GM18498 (cell line): Measurements from ENCODE around the gene NAA40.
"Not testable (repeated sequence)": the region's sequence is repeated elsewhere in the genome, so short reads cannot be mapped to it uniquely, and the experiment has no call there.

Experiments used
- ATAC-seq: cut with Tn5 transposase; IDR thresholded peaks from one replicate; pipeline ENCODE4 v1.9.1; 2021; ENCODE audit warnings: mild to moderate bottlenecking, moderate library complexity; ENCODE audit not compliant: unreplicated experiment

NAA40 gene

DNA sequence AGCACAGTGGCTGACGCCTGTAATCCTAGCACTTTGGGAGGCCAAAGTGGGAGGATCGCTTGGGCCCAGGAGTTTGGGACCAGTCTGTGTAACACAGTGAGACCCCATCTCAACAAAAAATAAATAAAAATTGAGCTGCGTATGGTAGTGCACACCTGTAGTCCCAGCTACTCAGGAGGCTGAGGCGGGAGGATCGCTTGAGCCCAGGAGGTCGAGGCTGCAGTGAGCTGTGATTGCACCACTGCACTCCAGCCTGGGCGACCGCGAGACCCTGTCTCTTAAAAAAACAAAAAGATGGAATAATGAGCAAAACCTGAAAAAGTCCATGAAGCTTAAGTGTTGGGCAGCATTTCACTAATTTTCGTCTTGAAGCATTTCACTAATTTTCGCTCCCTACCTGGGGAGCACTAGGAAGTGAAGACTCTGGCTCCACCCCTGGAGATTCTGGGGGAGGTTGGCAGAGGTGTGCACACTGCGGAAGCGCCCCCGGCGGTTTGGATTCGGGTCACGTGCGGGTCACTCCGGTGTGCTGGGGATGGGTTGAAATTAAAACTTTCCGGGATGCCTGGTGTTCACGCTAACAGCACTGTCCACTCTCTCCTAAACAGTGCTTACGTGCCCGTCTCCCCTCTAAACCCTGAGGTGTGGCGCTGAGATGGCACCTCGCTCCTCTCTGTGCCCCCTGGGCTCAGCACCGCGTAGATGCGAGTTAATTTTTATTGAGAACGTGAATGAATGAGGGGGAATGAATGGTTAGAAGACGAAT, 906 bp upstream of the NAA40 start:
- ATAC-seq: peak; percentile 16

DNA sequence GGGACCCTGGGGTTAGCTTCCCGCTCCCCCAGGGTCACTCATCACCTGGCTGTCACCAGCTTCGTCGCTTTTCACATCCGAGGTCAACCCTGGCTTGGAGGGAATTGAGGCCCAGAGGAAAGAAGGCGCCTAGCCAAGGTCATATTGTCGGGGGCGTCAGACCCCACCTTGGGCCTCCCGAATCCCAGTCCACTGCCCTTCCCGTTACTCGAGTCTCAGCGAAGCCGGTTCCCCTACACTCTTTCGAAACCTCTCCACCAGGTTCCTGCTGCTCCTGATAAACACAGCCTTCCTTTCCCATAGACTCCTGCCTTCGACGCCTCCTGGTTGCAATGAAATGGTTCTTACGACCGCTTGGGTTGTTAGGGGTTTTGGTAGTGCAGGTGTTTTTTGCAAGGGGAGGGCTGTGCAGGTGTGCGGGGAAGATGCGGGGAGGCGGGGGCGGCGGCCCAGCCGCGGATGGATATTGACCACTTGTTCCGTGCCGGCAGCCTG, 642 bp downstream of the NAA40 start:
- no peak for ATAC-seq

DNA sequence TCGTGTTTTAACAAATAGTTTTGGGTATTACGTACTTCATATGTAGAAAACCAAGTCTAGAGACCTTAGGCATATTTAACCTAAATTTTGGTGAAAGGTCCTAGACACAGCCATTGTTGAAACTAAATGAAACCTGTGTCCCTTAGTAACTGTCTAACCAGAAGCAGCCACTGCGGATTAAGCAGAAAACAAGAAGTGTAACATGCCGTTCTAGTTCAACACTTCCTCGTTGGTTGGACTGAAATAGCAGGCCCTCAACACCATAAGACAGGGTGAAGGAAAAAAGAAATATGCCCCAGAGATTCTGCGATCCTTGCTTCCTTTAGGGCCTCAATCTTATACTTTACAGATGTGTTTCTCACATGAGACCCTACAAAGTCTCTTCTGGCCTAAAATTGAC, 2.0 kb downstream of the NAA40 start:
- no peak for ATAC-seq

DNA sequence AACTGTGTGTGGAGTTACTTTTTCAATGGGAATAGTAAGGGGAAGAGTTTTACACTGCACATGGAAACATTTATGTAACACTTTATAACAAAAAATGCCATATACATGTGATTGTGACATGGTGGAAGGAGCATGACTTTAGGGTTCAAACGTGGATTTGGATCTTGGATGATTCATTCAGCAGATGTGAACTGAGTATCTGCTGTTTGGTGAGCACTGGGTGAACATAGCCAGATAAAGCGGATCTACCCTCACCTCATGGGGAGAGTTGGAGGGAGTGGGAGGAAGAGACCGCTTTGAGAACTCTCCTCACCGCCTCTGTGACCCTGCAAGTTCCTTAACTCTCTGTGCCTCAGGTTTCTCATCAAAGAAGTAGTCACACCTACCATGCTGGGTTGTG, 3.1 kb downstream of the NAA40 start:
- no peak for ATAC-seq

DNA sequence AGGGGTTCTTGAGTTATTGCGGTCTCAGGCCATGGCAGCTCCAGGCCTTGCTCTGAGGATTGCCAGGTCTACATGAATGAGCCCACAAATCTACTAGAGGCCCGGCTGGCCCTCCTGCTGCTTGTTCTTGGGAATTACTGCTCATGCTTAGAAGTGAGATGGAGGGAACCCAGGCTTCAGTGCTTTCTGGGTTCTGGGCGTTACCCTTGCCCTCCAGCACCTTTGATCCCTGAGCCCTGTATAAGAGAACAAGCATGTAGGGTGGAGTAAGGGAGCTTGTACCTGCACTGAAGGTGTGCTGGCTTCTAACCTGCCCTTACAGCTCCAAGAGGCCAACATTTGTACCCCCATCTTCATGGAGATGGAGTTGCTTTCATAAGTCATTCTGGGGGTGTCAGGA, 4.0 kb downstream of the NAA40 start:
- no peak for ATAC-seq

DNA sequence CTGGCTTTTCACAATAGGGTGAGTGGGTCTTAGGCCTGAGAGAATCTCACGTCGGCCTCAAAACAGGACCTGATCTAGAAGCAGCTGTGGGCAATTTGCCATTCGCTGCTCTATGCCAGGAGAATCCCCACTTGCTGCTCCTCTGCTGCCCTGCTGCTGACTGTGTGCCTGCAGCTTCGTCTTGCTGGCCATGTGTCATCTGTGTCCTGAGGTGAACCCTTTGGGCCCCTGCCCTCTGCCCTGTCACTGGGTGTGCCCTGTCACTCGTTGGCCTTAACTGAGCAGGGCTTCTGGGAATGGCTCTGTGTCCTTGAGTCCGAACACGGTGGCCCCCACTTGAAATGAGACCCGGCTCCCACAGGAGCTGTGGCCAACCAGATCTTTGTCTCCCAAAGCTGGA, 6.2 kb downstream of the NAA40 start:
- ATAC-seq: no peak

DNA sequence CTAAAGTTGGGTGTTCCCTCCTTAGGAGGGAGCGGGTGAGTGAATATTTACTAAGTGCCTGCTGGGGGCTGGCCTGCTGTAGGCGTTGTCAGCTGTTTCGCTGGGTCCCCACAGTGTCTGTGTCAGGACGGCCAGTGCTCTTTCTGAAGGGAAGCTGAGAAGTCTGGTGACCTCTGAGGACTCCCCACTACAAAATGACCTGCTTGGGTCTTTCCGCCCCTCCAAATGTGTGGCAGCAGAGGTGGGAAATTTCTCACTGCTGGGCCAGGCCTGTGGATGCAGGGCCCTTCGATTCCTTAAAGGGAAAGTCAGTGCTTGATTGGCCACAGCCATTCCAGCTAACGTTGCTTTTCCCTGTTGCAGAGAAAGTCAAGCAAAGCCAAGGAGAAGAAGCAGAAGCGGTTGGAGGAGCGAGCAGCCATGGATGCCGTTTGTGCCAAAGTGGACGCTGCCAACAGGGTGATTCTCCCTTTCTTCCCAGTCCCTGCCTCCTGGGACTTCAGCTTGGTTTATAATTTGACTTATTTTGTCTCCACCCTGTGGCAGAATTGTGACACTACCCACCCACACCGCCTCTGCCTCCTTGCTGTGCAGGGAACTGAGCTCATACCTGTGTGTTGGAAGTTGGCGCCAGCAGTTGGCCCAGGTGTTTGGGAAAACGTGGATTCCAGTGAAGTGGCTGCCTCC, 6.8 kb downstream of the NAA40 start:
- no peak for ATAC-seq

DNA sequence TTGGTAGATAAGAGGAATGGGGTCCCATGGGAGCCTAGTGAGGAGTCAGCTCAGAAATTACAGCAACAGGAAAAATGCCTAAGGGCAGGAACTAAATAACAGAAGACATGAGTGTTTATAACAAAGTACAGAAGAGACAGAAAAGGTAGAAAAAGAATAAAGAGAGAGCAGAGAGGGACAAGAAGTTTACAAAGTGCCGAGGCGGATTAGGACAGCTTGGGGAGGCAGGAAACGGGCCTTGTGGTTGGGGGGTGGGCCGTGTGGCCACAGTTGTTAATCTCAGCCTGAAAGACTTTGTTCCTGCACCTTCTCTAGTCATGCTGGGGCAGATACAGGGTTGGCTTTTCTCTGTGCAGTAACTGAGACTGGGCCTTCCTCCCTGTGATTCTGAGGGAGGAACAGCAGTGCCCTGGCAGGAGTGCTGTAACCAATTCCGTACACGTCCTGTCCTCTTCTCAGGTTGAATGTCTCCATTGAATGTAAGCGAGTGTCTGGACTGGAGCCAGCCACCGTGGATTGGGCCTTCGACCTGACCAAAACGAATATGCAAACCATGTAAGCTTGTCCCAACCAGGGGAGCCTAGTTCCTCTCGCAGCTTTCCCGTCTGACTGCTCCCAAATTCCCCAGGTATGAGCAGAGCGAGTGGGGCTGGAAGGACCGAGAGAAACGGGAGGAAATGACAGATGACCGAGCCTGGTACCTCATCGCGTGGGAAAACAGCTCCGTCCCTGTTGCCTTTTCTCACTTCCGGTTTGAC, 13.2 kb downstream of the NAA40 start:
- no peak for ATAC-seq

DNA sequence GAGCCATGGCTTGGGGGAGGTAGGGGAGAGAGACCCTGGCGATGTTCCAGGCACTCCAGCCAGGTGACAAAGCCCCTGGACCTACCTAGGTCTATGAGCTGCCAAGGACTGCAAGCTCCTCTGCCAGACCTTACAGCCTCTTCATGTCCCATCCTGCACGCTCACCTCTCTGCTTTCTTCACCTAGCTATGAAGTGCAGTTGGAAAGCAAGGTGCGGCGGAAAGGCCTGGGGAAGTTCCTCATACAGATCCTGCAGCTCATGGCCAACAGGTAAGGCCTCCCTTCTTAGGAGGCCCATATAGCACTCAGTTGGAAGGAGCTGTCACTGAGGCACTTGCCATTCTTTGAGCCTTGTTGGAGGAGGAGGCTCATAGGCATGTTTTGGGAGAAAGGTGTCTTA, 13.8 kb downstream of the NAA40 start:
- no peak for ATAC-seq

DNA sequence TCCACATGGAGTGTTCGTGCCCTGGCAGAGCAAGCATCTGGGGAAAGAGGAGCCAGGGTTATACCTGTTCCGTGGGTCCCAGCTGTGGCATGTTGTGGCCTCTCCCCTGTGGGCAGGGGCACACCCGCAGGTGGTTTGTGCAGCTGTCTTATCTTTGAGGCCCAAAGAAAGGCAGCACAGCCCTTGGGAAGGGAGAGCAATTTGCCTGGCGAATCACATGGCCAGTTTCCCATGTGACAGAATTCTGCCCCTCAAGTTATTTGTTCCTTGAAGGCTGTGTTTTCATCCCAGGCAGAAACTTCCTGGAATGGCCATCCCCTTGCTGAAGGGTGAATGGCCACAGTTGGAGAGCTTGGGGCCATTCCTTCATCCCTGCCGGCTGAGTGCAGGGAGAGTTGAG, 19.2 kb downstream of the NAA40 start:
- no peak for ATAC-seq

DNA sequence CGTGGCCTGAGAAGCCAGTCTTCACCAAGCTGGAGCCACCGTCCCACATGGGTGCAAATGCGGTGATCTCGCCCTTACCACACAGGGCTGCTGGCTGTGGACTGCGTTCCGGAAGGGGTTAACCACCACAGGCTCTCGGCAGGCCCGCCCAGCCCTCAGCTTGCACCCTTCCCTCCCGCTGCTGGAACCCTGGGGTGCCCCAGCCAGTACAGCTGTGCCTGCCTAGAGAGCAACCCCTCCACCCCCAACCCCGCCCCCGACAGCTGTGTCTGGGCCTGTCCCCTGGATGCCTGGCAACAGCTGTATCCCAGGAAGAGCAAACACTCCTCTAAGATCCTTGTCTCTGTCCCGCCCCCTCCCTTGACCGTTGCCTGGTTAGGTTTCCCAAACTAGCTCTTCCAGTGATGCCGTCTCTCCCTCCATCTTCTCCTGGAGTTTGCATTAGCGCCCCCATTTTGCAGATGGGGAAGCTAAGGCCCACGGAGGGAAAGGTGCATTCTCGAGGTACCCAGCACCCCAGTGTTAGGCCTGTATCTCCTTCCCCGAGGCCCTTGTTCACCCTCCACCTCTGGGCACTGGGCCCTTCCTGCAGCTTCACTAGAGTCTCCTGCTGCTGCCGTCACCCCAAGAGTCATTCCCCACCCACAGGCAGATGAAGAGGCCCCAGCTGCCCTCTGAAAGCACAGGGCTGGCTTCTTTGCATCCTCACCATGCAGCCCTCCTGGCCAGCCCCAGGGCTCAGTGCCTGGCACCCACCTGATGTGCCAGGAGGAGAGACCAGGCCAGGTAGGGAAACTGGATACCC, 23.0 kb downstream of the NAA40 start:
- no peak for ATAC-seq

DNA sequence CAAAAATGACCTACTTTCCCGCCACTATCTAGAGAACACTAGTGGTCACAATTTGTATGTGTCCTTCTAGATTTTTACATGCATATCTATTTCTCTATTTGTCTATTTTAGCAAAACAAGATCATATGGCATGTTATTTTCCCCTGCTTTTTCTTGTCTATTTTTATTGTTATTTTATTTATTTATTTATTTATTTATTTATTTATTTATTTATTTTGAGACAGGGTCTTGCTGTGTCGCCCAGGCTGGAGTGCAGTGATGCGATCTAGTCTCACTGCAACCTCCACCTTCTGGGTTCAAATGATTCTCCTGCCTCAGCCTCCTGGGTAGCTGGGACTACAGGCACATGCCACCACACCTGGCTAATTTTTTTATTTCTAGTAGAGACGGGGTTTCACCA, 25.1 kb downstream of the NAA40 start:
- not testable (repeated sequence) for ATAC-seq

DNA sequence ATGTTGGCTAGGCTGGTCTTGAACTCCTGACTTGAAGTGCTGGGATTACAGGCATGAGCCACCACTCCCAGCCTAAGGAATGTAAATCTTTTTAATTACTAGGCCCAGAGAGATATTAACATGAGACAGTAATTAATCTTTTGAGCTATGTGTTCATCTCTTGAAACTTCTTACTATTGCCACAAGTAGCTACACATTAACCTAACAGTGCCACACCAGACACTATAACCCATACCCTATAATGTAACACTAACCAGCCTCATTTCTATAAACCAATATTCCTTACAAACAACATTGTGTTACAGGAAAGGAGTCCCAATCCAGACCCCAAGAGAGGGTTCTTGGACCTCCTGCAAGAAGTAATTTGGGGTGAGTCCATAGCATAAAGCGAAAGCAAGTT, 27.6 kb downstream of the NAA40 start:
- no peak for ATAC-seq

DNA sequence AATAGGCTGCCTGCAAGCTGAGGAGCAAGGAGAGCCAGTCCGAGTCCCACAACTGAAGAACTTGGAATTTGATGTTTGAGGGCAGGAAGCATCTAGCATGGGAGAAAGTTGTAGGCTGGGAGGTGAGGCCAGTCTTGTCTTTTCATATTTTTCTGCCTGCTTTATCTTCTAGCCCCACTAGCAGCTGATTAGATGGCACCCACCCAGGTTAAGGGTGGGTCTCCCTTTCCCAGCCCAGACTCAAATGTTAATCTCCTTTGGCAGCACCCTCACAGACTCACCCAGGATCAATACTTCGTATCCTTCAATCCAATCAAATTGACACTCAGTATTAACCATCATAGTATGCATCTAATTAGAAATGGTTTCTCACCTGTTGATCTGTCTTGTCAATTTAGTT, 30.7 kb downstream of the NAA40 start:
- ATAC-seq: no peak

DNA sequence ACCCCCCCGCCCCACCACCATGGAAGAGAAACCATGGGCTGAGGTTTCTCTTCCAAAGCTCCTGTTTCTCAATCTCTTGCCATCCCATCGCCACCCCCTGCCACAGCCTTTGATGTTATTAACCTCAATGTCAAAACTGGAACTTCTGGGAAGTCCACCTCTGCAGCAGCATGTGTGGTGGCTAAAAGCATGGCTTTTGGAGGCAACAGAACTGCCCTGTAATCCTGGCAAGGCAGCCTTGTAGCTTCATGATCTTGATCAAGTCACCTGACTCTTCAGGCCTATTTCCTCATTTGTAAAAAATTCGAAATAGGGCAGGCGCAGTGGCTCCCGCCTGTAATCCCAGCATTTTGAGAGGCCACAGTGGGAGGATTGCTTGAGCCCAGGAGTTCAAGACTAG, 32.1 kb downstream of the NAA40 start:
- no peak for ATAC-seq

DNA sequence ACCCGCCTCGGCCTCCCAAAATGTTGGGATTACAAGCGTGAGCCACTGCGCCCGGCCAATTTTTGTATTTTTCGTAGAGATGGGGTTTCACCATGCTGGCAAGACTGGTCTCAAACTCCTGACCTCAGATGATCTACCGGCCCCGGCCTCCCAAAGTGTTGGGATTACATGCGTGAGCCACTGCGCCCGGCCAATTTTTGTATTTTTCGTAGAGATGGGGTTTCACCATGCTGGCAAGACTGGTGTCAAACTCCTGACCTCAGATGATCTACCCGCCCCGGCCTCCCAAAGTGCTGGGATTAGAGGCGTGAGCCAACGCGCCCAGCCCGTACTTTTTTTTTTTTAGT, 35.1 kb downstream of the NAA40 start:
- ATAC-seq: not testable (repeated sequence)

DNA sequence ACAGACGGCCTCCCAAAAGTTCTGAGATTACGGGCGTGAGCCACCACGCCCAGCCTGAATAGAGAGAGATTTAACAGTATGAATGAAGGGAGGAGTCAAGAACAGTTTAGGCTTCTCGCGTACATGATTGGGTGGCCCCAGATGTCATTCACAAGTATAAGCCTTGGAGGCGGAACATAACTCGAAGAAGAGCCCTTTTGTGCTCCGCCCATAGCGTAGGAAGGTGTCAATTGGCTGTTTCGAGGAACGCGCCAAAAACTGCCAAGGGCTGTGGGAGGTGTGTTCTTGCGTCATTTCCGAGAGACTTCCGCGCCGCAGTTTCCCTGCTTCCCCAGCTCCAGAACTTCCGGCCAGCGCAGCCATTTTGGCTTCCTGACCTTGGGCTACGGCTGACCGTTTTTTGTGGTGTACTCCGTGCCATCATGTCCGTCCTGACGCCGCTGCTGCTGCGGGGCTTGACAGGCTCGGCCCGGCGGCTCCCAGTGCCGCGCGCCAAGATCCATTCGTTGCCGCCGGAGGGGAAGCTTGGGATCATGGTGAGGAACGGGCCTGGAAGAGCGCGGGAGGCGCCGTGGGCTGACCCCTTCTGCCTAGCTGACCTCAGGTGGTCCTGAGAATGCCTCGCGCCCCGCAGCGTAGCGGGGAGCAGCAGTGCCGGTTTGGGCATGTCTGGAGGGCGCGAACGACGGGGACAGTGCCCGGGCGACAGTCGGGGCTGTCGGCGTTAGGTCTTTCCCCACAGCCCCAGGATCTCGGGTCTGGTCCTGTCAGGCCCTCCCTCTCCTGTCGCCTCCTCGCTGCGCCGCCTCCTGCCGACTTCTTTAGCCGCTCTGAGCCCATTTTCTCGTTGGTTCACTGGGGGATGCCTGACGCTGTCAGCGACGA, 35.7 kb downstream of the NAA40 start, which contains the start of gene COX8A:
Gene COX8A, plus strand, starts transcription at position 362 of the 885 bp plus-strand sequence. Its CDS starts 61 bp downstream, at position 423.
- ATAC-seq: peak; percentile 93

DNA sequence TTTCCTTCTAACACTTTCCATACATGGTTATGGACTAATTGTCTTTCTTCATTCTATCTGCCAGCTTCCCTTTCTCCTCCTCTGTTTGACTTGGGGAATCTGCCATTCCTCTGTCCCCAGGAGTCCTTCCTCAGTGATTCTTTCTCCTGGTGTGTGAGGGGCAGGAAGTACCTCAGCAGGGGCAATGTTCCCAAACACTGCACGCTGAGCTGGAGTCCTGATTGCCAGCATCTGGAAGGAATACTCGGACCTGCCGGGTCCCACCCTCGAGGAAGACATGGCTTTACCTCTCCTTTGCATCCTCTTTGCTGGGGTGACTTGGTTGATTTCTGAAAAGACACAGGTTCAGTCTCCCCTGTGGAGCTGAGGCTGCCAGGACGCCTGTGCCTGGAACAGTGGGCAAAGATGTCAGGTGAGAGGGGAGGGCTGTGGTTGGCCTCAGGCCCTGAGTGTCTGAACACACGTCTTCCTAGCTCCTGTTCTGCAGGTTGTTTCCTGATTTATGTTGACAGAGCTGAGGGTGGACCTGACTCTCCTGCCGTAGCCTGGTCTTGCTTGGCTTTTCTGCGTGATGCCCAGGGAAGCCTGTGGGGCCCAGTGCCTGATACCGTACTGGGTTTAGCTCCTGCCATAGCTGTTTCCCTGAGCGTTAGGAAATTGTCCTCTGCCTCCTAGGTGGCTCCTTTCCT, 39.9 kb downstream of the NAA40 start:
- ATAC-seq: no peak

DNA sequence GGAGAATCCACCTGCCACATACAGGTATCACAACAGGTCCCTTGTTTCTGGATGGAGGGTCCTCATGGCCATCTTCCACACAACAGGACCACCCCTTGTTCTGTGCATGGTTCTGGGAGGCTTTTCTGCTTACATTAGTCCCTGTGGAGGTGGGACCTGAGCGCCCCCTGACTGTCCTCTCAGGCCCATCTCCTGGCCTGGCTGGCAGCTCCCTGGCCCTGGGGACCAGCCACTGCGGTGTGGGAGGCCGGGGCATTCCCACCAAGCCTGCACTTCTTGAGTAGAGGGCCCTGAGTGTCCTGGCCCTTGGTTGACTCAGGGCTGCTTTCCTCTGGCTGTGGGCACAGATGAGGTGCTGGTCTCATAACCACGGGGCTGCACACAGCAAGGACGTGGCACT, 40.6 kb downstream of the NAA40 start:
- ATAC-seq: no peak
